AG09319 (cell line): ENCODE measurements around the gene EIF4G1.

Experiments
- DNase-seq: peaks from one replicate; pipeline ENCODE4 v3.0.0-alpha.2; 2010; ENCODE audit warnings: low read depth; ENCODE audit errors: extremely low read depth
- TF ChIP-seq, protein P1 (sequence below): IDR thresholded peaks from 2 replicates; pipeline ENCODE4 v1.5.1; 2011; ENCODE audit warnings: low read depth, mild to moderate bottlenecking, inconsistent platforms, low read length, moderate library complexity

The EIF4G1 gene

GRCh38 chr3:184306341-184306972 is 7.9 kb upstream of the EIF4G1 start:
- DNase-seq: no peak
- TF ChIP-seq, protein P1, sequence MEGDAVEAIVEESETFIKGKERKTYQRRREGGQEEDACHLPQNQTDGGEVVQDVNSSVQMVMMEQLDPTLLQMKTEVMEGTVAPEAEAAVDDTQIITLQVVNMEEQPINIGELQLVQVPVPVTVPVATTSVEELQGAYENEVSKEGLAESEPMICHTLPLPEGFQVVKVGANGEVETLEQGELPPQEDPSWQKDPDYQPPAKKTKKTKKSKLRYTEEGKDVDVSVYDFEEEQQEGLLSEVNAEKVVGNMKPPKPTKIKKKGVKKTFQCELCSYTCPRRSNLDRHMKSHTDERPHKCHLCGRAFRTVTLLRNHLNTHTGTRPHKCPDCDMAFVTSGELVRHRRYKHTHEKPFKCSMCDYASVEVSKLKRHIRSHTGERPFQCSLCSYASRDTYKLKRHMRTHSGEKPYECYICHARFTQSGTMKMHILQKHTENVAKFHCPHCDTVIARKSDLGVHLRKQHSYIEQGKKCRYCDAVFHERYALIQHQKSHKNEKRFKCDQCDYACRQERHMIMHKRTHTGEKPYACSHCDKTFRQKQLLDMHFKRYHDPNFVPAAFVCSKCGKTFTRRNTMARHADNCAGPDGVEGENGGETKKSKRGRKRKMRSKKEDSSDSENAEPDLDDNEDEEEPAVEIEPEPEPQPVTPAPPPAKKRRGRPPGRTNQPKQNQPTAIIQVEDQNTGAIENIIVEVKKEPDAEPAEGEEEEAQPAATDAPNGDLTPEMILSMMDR: no peak

DNA sequence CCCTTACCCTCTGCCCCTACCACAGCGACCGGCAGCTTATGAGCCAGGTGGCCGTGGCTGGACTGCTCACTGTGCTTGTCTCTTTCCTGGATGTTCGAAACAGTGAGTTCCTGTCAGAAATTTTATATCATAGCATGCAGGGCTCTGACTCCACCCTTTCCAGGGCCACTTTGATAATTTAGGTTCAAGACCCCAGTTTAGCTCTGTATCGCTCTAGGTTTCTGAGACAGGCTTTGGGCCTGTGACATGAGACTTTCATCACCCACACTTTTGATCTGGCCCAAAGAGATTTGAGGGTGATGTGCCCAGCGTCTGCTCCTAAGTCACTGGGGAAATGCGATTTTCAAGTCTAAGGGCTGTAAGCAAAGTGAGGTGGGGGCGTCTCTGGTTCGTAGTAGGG is 6.5 kb upstream of the EIF4G1 start:
- TF ChIP-seq, protein P1: no peak
- DNase-seq: no peak

DNA sequence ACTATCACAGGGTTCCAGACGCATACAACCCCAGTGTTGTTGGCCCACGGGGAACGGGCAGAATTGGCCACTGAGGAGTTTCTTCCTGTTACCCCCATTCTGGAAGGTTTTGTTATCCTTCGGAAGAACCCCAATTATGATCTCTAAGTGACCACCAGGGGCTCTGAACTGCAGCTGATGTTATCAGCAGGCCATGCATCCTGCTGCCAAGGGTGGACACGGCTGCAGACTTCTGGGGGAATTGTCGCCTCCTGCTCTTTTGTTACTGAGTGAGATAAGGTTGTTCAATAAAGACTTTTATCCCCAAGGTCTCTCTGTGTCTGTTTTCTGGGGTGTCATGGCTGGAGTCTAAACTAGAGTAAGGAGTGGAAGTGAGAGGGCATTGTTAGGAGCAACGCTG is 5.7 kb upstream of the EIF4G1 start:
- DNase-seq: no peak
- TF ChIP-seq, protein P1: no peak

- DNase-seq: no peak
- TF ChIP-seq, protein P1: no peak
Observed at GRCh38 chr3:184311633-184312032, 2.8 kb upstream of the EIF4G1 start.

DNA sequence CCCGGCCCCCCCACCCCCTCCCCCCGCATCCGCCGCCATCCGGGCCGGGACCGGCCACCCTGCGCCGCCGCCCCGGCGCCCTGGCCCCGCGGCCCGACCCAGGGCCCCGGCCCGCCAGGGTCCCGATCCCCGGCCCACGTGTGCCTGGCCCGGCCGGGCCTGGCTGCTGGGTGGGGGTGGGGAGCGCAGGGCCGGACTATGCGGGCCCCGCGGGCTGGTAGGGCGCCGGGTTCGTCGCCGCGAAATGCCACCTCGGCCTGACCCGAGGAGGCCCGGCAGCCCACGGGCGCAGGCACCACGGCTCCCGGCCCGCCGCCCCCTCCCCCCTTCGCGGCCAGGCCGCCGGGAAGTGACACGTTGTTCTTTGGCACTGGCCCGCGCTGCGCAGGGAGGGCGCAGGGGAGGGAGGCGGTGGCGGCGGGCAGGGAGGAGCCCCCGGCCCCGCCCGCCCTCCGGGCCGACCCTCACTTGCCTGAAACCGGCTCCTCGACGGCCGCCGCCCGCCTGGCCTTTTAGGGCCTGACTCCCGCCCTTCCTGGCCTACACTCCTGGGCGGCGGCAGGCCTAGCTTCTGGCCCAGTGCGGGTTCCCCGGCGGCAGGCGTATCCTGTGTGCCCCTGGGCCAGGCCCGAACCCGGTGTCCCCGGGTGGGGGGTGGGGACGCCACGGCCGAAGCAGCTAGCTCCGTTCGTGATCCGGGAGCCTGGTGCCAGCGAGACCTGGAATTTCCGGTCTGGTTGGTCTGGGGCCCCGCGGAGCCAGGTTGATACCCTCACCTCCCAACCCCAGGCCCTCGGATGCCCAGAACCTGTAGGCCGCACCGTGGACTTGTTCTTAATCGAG is 515 bp downstream of the EIF4G1 start:
- peak; percentile 73 for DNase-seq
- TF ChIP-seq, protein P1: no peak

DNA sequence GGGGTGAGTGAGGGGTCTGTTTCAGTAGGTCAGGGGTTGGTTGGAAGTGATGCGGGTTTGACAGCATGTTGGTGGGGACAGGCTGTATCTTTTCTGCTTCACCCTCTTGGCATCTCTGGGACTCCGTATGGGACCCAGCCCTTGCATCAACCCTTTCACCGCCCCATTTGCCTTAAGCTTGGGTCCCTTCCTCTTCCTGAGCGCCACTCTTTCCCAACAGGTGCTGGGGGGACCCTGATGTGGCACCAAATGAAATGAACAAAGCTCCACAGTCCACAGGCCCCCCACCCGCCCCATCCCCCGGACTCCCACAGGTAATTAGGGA is 1.1 kb downstream of the EIF4G1 start:
- TF ChIP-seq, protein P1: no peak
- no peak for DNase-seq

DNA sequence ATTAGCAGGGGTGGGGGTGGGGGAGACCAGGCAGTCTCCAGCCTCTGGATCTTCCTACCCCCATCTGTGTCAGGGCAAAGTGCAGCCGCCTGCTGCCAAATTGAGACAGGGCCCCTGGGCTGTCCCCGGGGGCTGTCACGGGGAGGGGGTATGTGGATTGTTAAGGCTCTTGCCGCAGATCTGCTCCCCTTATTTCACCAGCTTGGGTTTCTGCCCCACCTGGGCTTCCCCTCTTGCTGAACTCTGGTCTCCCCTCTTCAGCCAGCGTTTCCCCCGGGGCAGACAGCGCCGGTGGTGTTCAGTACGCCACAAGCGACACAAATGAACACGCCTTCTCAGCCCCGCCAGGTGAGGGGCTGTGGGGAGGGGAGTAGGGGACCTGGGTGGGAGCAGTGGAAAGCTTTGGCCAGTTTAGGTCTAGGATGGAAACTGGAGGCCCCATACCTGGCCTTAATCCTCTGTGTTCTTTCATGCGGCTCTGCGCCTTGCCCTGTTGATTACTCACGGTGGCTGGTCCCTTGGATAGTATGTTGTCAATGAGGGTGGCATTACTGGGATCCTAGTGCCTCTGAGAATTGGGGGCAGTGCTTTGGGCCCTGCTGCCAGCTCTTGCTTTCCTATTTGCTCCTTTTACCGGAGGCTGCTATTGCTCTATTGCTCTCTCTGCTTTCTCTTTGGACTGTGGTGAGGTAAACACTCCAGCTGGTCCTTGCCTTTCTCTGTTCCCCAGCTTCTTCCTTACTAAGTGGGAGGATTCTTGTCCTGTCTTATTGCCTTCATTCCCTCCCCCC is 1.7 kb downstream of the EIF4G1 start:
- DNase-seq: no peak
- TF ChIP-seq, protein P1: no peak
